Stimulated activated CD8-positive, alpha-beta memory T cell treated with anti-CD3 and anti-CD28 coated beads, Interleukin-12 subunit alpha, Interleukin-12 subunit beta, amount 100 ng/mL, for 4 hours (primary cell): ENCODE results near the gene ZBTB49.
A peak's percentile ranks its signal among the peaks of the same experiment; 100 is the strongest.

Experiments
- DNase-seq: peaks from one replicate; pipeline ENCODE4 v3.0.0-alpha.2; 2020; ENCODE audit warnings: low read depth

Gene ZBTB49

GRCh38 chr4:4326166-4326565 lies 36.1 kb downstream of the ZBTB49 start:
- DNase-seq = no peak

GRCh38 chr4:4327652-4328121 lies 37.6 kb downstream of the ZBTB49 start:
- no peak for DNase-seq

- DNase-seq = no peak
Observed at GRCh38 chr4:4328206-4328605, 38.2 kb downstream of the ZBTB49 start.

- DNase-seq = no peak
Observed at GRCh38 chr4:4328840-4329239, 38.8 kb downstream of the ZBTB49 start.

- DNase-seq = no peak
Observed at GRCh38 chr4:4329496-4329895, 39.4 kb downstream of the ZBTB49 start.

GRCh38 chr4:4330794-4331193 lies 40.7 kb downstream of the ZBTB49 start:
- no peak for DNase-seq

- DNase-seq = no peak
Observed at GRCh38 chr4:4332529-4332928, 42.5 kb downstream of the ZBTB49 start.

GRCh38 chr4:4333265-4333706 lies 43.2 kb downstream of the ZBTB49 start:
- no peak for DNase-seq

- DNase-seq = peak; percentile 51
Observed at GRCh38 chr4:4334798-4335520, 44.9 kb downstream of the ZBTB49 start.

GRCh38 chr4:4338210-4339001 lies 48.4 kb downstream of the ZBTB49 start:
- no peak for DNase-seq

GRCh38 chr4:4339504-4340085 lies 49.5 kb downstream of the ZBTB49 start:
- no peak for DNase-seq

GRCh38 chr4:4341861-4342650 lies 52.0 kb downstream of the ZBTB49 start:
- no peak for DNase-seq

- DNase-seq = no peak
Observed at GRCh38 chr4:4343038-4343437, 53.0 kb downstream of the ZBTB49 start.

GRCh38 chr4:4344915-4345527 lies 55.0 kb downstream of the ZBTB49 start:
- no peak for DNase-seq

GRCh38 chr4:4347585-4347984 lies 57.5 kb downstream of the ZBTB49 start:
- DNase-seq = no peak

GRCh38 chr4:4348585-4348984 lies 58.5 kb downstream of the ZBTB49 start:
- peak; percentile 1 for DNase-seq

- DNase-seq = no peak
Observed at GRCh38 chr4:4349867-4350266, 59.8 kb downstream of the ZBTB49 start.

- DNase-seq = no peak
Observed at GRCh38 chr4:4350909-4351308, 60.9 kb downstream of the ZBTB49 start.

- DNase-seq = no peak
Observed at GRCh38 chr4:4355302-4355701, 65.3 kb downstream of the ZBTB49 start.

- no peak for DNase-seq
Observed at GRCh38 chr4:4356106-4357041, 66.3 kb downstream of the ZBTB49 start.
